ENCODE results near the gene TBC1D24. TPM values are rescaled to one million over a fixed set of nuclear protein-coding genes. Genes with fewer than 3 reads are reported as not detected.

The TBC1D24 gene
- total RNA-seq, 2 donors from 2014 or later = 9.8 to 15.1 TPM

DNA sequence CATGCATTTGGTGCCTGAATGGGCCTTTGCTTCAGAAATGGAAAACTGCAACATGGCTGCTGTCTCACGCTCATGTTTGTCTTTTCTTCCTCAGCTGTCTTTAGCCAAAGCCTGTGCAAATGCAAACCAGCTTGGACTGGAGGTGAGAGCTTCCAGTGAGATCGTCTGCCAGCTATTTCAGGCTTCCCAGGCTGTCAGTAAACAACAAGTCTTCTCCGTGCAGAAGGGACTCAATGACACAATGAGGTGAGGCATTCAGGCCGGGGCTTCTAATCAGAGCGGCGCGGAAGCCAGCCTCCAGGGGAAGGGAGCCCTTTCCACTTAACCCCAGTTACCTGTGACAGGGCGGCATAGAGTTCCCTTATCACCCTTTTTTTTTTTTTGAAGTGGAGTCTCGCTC lies 31.4 kb upstream of the TBC1D24 start:
- ATAC-seq = no peak
- peak; percentile 2 for DNase-seq
- intact Hi-C loops (cut with DNase I) = no loop called here

DNA sequence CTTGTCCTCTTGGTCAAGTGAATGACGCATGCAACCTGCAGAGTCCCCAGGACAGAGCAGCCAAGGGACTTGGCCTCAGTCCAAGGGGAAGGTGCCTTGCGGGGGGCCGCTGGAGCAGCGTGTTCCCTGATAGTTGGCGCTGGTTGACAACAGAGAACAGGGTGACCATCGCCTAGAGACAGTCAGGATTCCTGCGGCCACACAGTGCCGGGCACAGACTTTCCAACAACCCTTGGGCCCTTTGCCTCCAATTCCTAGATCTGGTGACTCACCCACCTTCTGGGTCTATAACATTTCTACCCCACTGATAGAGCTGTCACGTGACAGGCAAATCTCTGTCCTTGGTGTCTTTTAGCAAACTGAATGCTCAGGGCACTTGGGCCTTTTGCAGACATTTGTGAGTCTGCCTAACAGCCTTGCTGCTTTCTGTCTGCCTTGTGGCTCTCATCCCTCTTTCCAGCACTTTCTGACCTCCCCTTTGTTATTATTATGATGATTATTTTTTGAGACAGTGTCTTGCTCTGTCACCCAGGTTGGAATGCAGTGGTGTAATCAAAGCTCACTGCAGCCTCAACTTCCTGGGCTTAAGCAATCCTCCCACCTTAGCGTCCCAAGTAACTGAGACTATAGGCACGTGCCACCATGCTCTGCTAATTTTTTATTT lies 26.9 kb upstream of the TBC1D24 start:
- ATAC-seq = no peak
- no peak for DNase-seq
- intact Hi-C loops (cut with DNase I) = no loop called here

DNA sequence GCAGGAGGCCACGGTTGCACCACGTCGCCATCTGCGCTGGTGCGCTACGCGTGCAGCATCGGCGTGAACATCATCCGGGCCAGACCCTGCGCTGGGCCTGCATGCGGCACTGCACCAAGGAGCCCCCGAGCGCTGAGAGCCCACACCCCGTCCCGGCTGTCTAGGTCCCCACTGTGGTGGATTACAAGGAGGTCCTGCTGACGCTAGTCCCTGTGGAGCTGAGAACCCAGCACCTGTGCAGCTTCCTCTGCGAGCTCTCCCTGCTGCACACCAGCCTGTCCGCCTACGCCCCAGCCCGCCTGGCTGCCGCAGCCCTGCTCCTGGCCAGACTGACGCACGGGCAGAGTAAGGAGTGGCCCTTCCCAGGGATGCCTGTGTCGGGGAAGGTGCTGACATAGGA lies 25.8 kb upstream of the TBC1D24 start:
- ATAC-seq (no peak), DNase-seq (no peak)
- intact Hi-C loops (cut with DNase I) = no loop called here

DNA sequence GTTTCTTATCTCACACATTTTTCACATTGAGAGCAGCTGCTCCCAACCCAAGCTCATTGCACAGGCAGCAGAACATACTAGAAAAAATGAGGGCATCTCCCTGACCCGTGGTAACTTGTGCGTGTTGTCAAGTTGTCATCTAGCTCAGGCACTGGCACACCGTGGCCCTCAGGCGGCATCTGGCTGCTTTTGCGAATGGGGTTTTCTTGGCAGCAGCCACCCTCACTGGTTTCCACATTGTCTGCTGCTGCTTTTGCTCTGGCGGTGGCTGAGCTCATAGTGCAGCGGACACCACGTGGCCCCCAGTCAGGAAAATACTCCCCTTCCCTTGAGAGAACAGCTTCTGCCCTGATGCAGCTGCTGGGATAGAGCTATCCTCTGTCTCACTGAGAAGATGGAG lies 24.4 kb upstream of the TBC1D24 start:
- ATAC-seq (peak in 1 of 2 donors; percentile 31), DNase-seq (no peak)
- intact Hi-C loops (cut with DNase I) = no loop called here

DNA sequence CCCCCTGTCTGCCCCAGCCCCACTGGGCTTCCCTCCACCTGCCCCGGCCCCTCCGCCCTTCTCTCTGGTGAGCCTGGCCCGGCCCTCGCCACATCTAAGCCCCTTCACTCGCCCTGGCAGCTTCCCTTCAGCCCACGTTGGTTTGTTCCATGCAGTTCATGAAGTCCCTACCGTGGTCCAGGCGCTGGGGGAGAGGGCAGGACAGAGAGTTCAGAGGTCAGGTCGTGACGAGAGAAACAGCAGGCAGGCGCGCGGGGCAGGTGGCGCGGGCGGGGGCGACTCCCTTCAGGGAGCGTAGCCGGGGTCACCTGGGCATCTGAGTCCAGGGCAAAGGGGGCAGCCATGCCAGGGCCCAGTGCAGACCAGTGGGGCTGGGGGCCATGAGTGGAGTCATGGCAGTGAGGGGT lies 23.9 kb upstream of the TBC1D24 start:
- ATAC-seq = no peak
- no peak for DNase-seq
- intact Hi-C loops (cut with DNase I) = no loop called here

DNA sequence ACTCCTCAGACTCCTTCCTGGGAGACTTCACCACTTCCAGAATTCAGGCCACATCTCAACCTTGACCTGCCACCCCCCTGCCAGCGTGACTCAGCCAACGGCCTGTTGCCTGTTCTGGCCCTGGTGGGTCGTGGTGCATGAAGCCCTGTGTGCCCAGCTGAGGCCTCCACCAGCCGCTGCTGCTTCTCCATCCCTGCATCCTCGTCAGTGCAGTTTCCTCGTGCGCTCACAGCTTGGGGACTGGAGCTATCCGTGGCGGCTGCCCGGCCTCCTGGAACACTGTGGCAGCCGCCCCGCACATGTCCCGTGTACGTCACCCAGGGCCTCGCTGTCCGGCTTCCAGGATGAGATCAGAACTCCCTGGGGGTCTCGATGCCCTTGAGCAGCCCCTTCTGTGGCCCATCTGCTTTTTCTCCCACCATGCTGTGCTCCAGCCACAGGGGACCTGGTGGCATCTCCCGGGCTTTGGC lies 23.0 kb upstream of the TBC1D24 start:
- no peak for DNase-seq
- intact Hi-C loops (cut with DNase I) = no loop called here
- no peak for ATAC-seq

DNA sequence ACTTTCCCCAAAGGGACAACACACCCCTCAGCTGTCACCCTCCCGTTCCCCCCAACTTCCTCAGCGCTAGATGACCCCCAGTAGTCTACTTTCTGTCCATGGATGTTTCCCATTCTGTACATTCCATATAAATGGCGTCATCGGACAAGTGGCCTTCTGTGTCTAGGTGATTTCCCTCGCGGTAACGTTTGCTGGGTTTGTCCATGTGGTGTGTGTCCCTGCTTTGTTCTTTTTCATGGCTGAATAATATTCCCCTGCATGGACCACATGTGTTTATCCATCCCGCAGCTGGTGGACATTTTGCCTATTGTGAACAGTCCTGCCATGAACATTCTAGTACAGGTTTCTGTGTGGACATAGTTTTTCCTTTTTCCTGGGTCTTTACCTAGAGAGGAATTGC lies 22.3 kb upstream of the TBC1D24 start:
- no peak for DNase-seq
- ATAC-seq = no peak
- intact Hi-C loops (cut with DNase I) = no loop called here

DNA sequence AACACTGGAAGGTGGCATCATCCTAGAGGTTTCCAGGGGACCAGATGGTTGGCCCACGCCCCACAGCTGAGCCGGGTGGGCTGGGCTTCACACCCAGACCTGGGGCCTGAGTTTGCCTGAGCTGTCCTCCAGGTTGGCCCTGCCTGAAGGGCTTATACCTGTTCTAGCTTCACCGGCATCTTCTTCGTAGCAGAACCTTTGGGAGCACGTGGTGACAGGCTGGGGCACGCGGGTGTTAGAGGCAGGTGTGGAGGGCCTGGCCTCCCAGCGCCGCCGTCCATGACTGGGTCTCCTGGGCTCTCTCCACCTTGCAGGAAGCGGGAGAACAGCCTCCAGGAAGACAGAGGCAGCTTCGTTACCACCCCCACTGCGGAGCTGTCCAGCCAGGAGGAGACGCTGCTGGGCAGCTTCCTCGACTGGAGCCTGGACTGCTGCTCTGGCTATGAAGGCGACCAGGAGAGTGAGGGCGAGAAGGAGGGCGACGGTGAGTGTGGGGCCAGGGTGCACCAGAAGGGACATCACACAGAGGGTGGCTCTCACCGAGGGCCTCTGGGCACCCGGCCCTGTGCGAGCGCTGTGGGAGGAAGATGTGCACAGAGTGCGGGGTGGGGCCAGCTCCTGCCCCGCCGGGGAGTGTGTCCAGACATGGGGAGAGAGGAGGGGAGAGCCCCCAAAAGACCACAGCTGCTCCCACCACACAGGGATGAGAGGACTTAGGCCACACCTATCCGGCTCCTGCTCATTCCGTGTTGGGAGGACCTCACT lies 19.7 kb upstream of the TBC1D24 start:
- no peak for ATAC-seq
- intact Hi-C loops (cut with DNase I) = no loop called here
- no peak for DNase-seq

DNA sequence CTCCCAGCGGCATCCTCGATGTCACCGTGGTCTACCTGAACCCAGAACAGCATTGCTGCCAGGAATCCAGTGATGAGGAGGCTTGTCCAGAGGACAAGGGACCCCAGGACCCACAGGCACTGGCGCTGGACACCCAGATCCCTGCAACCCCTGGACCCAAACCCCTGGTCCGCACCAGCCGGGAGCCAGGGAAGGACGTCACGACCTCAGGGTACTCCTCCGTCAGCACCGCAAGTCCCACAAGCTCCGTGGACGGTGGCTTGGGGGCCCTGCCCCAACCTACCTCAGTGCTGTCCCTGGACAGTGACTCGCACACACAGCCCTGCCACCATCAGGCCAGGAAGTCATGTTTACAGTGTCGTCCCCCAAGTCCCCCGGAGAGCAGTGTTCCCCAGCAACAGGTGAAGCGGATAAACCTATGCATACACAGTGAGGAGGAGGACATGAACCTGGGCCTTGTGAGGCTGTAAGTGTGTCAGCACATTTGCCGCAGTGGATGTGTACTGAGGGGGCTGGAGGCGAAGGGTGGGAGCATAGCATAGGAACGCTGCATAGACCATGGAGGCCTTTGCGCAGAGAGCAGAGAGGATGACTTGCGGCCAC lies 18.3 kb upstream of the TBC1D24 start:
- ATAC-seq (no peak), DNase-seq (no peak)
- intact Hi-C loops (cut with DNase I) = no loop called here

DNA sequence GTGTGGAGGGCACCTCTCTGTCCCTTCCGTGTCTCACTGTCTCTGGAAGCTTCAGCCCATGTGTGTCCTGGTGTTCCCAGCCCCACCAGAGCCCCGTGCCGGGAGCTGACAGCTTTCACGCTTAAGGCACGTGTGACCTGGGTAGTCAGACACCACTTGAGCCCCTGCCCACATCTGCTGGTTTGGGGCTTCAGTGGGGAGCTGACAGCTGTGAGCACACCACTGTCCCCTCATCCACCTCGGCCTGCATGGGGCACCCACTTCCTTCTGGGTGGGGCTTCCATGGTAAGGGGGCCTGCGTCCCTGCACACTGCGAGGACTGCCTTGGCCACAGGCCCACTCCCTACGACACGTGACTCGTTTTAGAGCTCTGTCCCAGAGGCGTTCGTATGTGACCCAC lies 17.7 kb upstream of the TBC1D24 start:
- intact Hi-C loops (cut with DNase I) = no loop called here
- DNase-seq (no peak), ATAC-seq (no peak)

DNA sequence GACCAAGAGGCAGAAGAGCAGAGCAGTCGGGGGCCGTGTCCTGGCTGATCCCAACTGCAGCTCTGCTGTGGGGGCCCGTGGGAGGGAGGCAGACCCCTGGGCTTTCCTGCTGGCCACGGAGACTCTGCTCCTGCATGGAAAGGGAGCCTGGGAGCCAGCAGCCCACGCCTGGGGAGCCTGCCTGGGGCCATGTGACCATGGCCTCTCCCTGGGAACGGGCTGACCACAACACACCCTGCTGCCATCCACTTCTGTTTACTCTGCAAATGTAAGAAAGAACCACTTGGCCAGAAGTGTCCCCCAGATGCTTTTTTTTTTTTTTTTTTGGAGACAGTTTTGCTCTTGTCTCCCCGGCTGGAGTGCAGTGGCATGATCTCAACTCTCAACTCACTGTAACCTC lies 17.0 kb upstream of the TBC1D24 start:
- intact Hi-C loops (cut with DNase I) = no loop called here
- DNase-seq (no peak), ATAC-seq (no peak)

DNA sequence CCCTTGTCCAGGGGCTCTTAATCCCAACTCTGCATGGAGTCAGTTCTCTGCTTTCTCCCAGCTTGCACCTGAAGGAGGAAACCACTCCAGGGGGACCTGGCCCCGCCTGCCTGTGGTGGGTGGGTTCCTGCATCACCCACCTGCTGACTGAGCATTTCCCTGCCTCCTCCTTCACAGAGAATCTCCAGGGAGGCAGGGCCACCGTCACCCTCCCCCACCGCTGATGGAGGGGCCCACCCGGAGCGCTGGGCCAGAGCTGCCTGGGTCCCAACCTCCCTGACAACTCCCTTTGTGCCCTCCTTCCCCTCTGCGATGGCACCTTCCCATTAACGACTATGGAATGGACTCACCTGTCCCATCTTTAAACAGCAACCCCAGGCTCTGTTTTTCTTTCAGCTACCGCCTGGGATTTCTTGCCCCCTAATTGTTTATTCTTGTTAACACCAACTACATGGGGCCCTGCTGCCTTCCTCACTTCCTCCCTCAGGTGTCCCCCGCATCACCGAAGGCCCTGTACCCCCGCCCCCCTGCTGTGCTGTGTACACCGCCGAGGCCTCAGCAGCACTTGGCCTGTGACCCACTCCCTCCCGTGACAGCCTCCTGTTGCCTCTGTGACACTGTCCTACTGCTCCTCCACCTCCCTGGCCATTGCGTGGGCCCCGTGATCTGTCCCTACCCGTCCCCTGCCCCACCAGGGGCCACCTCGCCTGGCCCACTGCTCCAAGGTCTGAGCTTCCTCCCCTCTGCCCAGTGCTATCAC lies 15.9 kb upstream of the TBC1D24 start:
- intact Hi-C loops (cut with DNase I) = no loop called here
- ATAC-seq (peak in 1 of 2 donors; percentile 20), DNase-seq (no peak)

DNA sequence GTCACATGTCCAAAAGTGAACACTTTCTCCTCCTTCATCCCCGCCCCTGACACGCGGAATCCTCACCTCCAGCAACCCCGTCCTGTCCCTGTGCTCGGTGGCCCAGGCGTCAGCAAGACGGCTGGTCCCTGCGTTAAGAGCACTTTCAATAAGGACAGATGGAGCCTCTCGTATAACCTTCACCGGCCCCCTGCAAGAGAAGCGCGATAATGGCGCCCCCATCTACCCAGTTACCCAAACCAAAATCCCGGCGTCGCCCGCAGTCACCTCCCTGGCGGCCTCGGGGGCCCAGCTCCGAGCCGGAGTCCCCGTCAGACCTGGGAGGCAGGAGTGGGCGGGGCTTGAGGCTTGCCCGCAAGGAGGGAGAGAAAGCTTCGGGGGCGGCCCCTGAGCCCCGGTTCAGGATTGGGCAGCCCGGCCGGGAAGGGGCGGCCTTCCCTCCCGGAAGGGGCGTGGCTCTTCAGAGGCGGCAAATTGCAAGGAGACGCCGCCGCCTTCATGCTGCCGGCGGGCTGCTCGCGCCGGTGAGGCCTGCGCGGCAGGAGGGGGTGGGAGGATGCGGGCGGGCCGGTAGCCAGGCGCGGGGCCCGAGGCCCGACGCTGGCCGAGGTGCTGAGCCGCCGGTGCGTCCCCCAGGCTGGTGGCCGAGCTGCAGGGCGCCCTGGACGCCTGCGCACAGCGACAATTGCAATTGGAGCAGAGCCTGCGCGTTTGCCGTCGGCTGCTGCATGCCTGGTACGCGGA lies 15.1 kb upstream of the TBC1D24 start, which contains the start of gene TEDC2:
TEDC2 (plus strand) TSS at position 463 of the 744 bp plus-strand sequence; CDS start at position 499, 36 bp downstream.
- DNase-seq (peak; percentile 98), ATAC-seq (peak; percentile 98 to 99)
- intact Hi-C loops (cut with DNase I) = no loop called here

DNA sequence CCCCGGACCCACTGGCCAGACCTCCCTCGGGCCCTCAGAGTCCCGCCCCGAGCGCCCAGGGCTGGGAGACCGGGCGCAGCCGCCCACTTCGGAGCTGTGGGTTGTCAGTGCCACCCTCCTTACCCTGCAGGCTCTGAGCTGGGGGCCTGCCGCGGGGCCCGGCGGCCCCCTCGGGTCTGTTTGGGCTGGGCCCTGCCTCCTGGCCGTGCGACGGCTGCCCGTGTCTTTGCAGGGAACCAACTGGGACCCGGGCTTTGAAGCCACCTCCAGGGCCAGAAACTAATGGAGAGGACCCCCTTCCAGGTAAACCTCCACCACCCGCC lies 14.6 kb upstream of the TBC1D24 start:
- intact Hi-C loops (cut with DNase I) = no loop called here
- no peak for DNase-seq
- no peak for ATAC-seq

DNA sequence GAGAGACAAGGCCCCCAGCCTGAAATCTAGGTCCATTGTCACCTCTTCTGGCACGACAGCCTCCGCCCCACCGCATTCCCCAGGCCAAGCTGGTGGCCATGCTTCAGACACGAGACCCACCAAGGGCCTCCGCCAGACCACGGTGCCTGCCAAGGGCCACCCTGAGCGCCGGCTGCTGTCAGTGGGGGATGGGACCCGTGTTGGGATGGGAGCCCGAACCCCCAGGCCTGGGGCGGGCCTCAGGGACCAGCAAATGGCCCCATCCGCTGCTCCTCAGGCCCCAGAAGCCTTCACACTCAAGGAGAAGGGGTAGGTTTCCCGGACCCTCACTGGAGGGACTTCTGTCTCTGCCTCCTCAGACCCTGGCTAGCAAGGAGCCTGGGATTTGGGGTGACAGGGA lies 14.0 kb upstream of the TBC1D24 start:
- intact Hi-C loops (cut with DNase I) = no loop called here
- DNase-seq = no peak
- no peak for ATAC-seq

DNA sequence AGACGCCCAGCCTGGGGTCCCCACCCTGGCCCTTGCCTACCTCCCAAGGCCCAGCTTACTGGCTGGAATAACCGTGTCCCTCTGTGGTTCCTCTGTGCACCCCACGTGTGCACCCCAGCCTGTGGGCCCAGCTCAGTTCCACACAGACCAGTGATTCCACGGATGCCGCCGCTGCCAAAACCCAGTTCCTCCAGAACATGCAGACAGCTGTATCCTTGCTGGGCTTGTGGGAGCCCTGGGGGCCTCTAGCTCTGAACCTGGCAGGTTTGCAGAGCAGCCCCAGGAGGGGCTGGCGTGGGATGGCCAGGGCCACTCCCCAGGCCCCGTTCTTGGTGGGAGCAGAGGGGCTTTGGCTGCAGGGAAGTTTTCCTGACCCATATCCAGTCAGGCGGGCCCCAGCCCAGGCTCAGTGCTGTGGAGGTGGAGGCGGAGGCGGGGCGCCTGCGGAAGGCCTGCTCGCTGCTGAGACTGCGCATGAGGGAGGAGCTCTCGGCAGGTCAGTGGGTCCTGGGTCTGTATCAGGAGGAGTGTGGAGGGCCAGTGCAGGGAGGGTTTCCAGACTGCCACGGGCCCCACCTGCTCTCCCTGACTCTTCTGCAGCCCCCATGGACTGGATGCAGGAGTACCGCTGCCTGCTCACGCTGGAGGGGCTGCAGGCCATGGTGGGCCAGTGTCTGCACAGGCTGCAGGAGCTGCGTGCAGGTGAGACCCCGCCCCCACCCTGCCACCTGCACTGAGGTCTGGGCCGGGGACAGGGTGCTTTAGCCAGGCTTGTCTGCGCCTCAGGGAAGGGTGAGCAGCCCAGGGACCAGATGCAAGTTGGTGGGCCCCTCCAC lies 12.7 kb upstream of the TBC1D24 start:
- intact Hi-C loops (cut with DNase I) = no loop called here
- DNase-seq (no peak), ATAC-seq (no peak)

DNA sequence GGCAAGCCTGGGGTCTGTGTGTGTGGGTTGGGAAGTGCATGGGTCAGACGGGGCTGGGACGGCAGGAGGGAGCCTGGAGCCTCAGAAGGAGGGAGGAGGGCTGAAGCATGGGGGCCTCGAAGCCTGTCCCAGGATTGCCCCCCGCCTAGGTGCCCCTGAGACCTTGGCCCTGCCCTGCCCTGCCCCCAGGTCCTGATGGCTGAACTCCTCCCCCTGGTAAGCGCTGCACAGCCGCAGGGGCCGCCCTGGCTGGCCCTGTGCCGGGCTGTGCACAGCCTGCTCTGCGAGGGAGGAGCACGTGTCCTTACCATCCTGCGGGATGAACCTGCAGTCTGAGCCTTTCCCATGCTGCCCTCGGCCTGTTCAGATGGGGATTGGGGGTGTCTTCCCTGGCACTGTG lies 10.6 kb upstream of the TBC1D24 start:
- DNase-seq (no peak), ATAC-seq (no peak)
- intact Hi-C loops (cut with DNase I) = no loop called here

DNA sequence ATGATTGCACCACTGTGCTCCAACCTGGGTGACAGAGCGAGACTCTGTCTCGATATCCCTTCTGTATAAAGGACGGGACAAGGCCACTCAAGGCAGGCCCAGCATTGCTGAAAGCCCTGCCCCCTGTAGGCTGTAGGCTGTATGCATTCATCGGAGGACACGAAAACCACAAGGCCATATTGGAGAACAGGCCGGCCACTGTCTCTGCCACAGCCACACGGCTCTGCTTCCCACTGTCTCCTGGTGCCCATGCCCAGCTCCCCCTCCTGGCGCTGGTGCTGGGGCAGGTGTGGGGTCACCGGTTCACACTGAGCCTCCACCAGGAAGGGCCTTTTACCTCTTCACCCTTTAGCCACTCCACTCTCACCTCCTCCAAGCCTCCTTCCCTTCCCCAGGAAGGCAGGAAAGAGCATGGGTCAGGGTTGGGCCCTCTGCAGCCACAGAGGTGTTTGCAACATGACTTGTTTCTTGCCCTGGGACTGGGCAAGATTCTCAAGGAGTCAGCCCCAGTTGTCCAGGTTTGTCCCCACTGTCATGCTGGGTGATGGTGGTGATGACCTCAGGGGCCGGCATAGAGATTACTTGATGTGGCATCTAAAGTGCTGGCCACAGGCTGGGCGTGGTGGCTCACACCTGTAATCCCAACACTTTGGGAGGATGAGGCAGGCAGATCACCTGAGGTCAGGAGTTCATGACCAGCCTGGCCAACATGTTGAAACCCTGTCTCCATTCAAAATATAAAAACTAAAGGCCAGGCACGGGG lies 9.1 kb upstream of the TBC1D24 start:
- intact Hi-C loops (cut with DNase I) = no loop called here
- ATAC-seq = no peak
- DNase-seq = no peak

All from left cardiac atrium (tissue), 4 donors.